GM12874 (cell line): ENCODE data around the gene PMPCA.

Experiments
- CTCF ChIP-seq: IDR thresholded peaks from 2 replicates; pipeline ENCODE4 v1.5.1; 2011; ENCODE audit warnings: low read depth, mild to moderate bottlenecking, control low read depth, low read length, moderate library complexity; ENCODE audit not compliant: insufficient read depth

PMPCA gene

DNA sequence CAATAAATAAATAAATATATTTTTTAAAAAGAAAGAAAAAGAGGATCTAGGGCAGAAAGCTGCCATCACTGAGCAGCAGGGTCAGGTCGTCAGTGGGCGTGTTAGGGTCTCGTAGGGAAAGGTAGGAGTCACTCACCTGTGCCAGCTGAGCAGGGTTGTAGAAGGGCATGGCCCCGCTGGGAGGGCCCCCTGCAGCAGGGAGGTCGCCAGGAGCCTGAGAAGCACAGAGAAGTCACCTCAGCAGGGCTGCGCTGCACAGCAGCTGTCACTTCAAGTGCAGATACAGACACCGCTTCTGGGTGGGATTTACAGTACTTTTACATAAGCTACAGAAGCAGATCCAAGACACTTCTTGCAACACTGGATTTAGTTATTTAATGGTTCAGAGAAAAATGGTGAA lies 33.2 kb downstream of the PMPCA start:
- no peak for TF ChIP-seq CTCF

- TF ChIP-seq CTCF, result no peak
Measured at GRCh38 chr9:136444102-136444501, 33.6 kb downstream of the PMPCA start.

GRCh38 chr9:136445799-136446198 lies 35.3 kb downstream of the PMPCA start:
- TF ChIP-seq CTCF, result no peak

GRCh38 chr9:136447173-136447778 lies 36.8 kb downstream of the PMPCA start:
- TF ChIP-seq CTCF, result no peak

DNA sequence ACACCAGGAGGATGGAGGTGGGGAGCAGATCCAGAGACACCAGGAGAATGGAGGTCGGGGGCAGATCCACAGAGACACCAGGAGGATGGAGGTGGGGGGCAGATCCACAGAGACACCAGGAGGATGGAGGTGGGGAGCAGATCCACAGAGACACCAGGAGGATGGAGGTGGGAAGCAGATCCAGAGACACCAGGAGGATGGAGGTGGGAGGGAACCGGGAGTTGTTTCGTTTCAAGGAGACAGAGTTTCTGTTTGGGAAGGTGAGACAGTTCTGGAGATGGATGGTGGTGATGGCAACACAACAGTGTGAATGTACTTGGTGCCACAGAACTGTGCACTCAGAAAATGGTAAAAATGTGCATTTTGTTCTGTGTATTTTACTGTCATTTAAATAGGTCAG lies 38.2 kb downstream of the PMPCA start:
- TF ChIP-seq CTCF, result no peak

- TF ChIP-seq CTCF, result no peak
Measured at GRCh38 chr9:136451221-136451877, 40.9 kb downstream of the PMPCA start.

DNA sequence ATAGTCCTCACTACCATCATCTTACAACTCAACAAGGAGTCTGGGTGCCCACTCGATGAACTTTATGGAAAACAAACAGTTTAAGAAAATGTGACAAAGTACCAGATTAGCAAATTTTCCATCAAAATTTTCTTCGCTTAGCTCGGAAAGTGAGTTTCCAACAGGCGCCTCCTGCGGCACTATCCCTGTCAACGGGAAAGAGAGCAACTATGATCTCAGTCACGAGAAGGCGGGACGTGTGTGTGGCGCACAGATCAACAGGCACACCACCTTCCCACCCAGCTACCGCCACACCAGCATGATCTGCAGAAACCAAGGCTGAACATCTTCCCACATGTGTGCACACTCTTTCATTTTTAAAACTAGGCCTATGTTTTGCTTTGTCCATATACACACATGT lies 42.9 kb downstream of the PMPCA start:
- TF ChIP-seq CTCF, result no peak
